ENCODE measurements around the gene AURKB. TPM values are rescaled to one million over a fixed set of nuclear protein-coding genes. Genes with fewer than 3 reads are reported as not detected.
"Not testable (repeated sequence)": the region's sequence is repeated elsewhere in the genome, so short reads cannot be mapped to it uniquely, and the experiment has no call there.

Gene AURKB
- total and polyA plus RNA-seq, 4 donors, result 2.1 to 5.7 (median 3.7) TPM

DNA sequence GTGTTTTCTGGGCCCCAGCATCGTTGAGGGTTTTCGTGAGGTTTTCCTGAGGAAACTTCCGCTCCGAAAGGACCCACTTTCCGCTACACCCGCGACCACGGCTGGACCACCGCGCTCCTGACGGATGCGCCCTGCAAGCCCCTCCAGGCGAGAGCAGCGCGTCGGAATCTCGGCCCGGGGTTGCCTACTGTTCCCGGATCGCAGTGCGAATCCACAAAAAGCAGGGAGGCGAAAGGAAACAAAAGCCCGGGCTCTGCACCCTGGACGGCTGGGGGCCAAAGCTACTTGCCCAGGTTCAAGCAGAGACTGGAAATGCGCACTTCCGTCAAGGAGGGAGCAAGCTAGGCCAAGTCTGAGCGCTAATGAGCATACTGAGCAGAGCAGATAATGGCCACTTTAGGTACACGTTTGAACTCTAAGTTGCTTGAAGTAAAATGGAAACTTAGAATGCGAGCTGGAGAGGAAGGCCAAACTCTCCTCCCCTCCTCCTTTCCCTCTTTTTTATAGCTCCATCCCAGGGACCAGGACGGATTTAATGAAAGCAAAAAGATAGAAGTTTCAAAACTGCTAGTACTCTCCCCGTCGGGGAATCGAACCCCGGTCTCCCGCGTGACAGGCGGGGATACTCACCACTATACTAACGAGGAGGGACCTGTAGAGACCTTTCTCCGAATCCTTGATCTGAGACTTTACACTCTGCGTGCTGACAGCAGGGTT lies 11.4 kb upstream of the AURKB start:
- WGBS, 2 donors, result 0 to 1% methylated on average over 40 of the region's 40 CpGs
- Histone ChIP-seq H3K27ac (ENCODE audit: low read depth in 1 of 2, low read length in 1 of 2) (peak overlapping the region; percentile 96 to 98), H3K4me1 (ENCODE audit: control insufficient read depth in 5 of 5, insufficient read depth in 5 of 5, low read length in 5 of 5) (peaks cover 0 to 16% (median 5%) of the 10 kb centered on the region in 5 donors), H3K9me3 (ENCODE audit: control insufficient read depth in 4 of 4, insufficient read depth in 3 of 4, low read length in 3 of 4) (no peaks in the 10 kb centered on the region), H3K9ac (ENCODE audit: insufficient read depth in 1 of 2, low read length in 2 of 2) (peak overlapping the region; percentile 47 to 99), H3K4me3 (peak overlapping the region; percentile 65), H3K36me3 (ENCODE audit: control insufficient read depth in 4 of 4, insufficient read depth in 4 of 4, low read length in 4 of 4) (peaks cover 0 to 3% (median 0%) of the 10 kb centered on the region in 4 donors), H3K27me3 (ENCODE audit: control insufficient read depth in 3 of 3, insufficient read depth in 3 of 3, low read length in 2 of 3) (no peaks in the 10 kb centered on the region)
- DNase-seq (peak; percentile 94 to 99 (median 98)), ATAC-seq (ENCODE audit: insufficient read depth, low FRiP score) (peak; percentile 36)
- no peak for TF ChIP-seq CTCF (IDR thresholded peaks at IDR 0.05; ENCODE audit: control extremely low read depth, extremely low read depth)

GRCh38 chr17:8220783-8221662 lies 10.6 kb upstream of the AURKB start:
- TF ChIP-seq CTCF (IDR thresholded peaks at IDR 0.05; ENCODE audit: control extremely low read depth, extremely low read depth), result no peak
- peak overlapping the region; percentile 96 to 98 for H3K27ac ChIP-seq (ENCODE audit: low read depth in 1 of 2, low read length in 1 of 2)
- no peaks in the 10 kb centered on the region for H3K27me3 ChIP-seq (ENCODE audit: control insufficient read depth in 3 of 3, insufficient read depth in 3 of 3, low read length in 2 of 3)
- no peaks in the 10 kb centered on the region for H3K9me3 ChIP-seq (ENCODE audit: control insufficient read depth in 4 of 4, insufficient read depth in 3 of 4, low read length in 3 of 4)
- DNase-seq, result peak; percentile 96 to 98 (median 97)
- ATAC-seq (ENCODE audit: insufficient read depth, low FRiP score), result peak; percentile 41
- peak overlapping the region; percentile 80 to 99 for H3K9ac ChIP-seq (ENCODE audit: insufficient read depth in 1 of 2, low read length in 2 of 2)
- H3K4me1 ChIP-seq (ENCODE audit: control insufficient read depth in 5 of 5, insufficient read depth in 5 of 5, low read length in 5 of 5), result peaks cover 0 to 13% (median 5%) of the 10 kb centered on the region in 5 donors
- 0 to 1% methylated on average over 45 of the region's 45 CpGs for WGBS, 2 donors
- peaks cover 0 to 3% (median 0%) of the 10 kb centered on the region in 4 donors for H3K36me3 ChIP-seq (ENCODE audit: control insufficient read depth in 4 of 4, insufficient read depth in 4 of 4, low read length in 4 of 4)
- H3K4me3 ChIP-seq, result peak overlapping the region; percentile 65

DNA sequence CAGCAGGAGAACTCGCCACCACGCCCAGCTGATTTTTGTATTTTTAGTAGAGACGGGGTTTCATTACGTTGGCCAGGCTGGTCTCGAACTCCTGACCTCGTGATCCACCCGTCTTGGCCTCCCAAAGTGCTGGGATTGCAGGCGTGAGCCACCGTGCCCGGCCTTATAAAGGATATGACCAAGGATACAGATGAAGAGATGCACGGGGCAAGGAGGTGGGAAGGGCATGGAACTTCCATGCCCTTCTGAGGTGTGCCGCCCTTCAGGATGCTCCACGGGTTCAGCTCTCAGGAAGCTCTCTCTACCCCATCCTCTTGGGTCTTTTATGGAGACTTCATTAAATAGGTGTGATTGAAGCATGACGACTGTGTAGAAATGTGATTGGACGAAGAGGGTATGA lies 3.6 kb upstream of the AURKB start:
- not testable (repeated sequence) for H3K4me3 ChIP-seq; H3K9ac ChIP-seq (ENCODE audit: insufficient read depth in 1 of 2, low read length in 2 of 2); DNase-seq; H3K27me3 ChIP-seq (ENCODE audit: control insufficient read depth in 3 of 3, insufficient read depth in 3 of 3, low read length in 2 of 3); ATAC-seq (ENCODE audit: insufficient read depth, low FRiP score); H3K9me3 ChIP-seq (ENCODE audit: control insufficient read depth in 4 of 4, insufficient read depth in 3 of 4, low read length in 3 of 4); H3K36me3 ChIP-seq (ENCODE audit: control insufficient read depth in 4 of 4, insufficient read depth in 4 of 4, low read length in 4 of 4); H3K27ac ChIP-seq (ENCODE audit: low read depth in 1 of 2, low read length in 1 of 2)
- H3K4me1 ChIP-seq (ENCODE audit: control insufficient read depth in 5 of 5, insufficient read depth in 5 of 5, low read length in 5 of 5), result peaks cover 0 to 17% (median 0%) of the 10 kb centered on the region in 5 donors
- 87 to 92% methylated on average over 15 of the region's 15 CpGs for WGBS, 2 donors
